Germinal center (tissue), 1 donor: ENCODE results near the gene COBLL1.

ENCODE experiments used
- DNase-seq: peaks from one replicate; pipeline ENCODE4 v3.0.0; 2012; ENCODE audit warnings: mixed read lengths, low spot score

The COBLL1 gene

GRCh38 chr2:164781394-164781793, 60.2 kb downstream of the COBLL1 start:
- DNase-seq: no peak

GRCh38 chr2:164780611-164781178, 60.9 kb downstream of the COBLL1 start:
- no peak for DNase-seq

- no peak for DNase-seq
These were observed 62.1 kb downstream of the COBLL1 start for GRCh38 chr2:164779383-164780057.

DNA sequence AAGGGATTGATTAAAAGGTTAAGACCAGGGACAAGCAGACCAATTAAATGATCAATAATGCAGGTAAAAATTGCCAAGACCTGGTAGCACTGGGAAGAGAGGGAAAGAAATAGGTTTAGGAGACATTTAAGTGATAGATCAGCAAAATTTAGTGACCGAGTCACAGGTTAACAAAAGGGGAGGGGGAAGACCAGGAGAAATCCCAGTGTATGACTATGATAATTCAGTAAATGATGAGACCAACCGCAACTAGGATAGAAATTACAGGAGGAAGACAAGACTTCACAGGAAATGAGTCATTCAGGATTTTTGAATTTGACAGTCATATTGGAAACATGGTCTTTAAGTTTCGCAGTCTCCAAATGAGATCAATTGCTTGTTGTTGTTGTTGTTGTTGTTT, 62.9 kb downstream of the COBLL1 start:
- no peak for DNase-seq

- no peak for DNase-seq
These were observed 63.7 kb downstream of the COBLL1 start for GRCh38 chr2:164777847-164778461.

- no peak for DNase-seq
These were observed 68.0 kb downstream of the COBLL1 start for GRCh38 chr2:164773635-164774034.

DNA sequence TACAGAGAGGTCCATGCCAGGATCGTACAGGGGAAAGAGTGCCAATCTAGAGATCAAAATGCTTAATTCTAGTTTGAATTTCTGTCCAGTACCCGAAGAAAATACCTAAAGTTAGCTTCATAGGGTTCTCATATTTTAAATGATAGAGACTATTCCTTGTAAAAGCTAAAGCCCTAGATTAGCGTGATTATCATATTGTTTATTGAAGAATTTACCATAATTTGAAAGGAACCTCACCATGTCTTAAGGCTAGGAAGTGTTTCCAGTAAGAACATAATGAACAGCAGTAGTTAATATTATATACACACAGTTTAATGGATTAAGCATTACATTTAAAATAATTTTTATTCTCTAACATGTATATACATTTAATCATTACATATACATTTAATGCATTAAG, 68.5 kb downstream of the COBLL1 start:
- DNase-seq: no peak

- no peak for DNase-seq
These were observed 69.7 kb downstream of the COBLL1 start for GRCh38 chr2:164771897-164772296.

GRCh38 chr2:164770421-164770916, 71.2 kb downstream of the COBLL1 start:
- DNase-seq: no peak

- no peak for DNase-seq
These were observed 74.7 kb downstream of the COBLL1 start for GRCh38 chr2:164766954-164767320.

GRCh38 chr2:164766216-164766953, 75.2 kb downstream of the COBLL1 start:
- no peak for DNase-seq

DNA sequence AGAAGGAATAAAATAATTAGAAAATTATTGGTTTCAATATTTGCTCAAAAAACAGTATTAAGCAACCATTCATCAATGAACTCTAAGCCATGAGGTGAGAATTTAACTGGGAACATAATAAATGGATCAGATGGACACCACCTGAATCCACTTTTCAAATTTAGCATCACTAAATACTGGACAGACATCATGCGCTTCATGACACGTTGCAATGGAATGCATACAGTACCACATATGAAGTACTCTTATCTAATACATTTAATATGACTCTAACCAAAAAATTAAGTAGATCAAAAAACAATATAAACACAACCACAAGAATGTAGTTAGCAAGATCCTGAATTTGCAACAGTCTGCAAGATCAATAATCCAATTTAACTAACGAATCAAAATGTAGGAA, 76.6 kb downstream of the COBLL1 start:
- DNase-seq: no peak

- DNase-seq: no peak
These were observed 77.1 kb downstream of the COBLL1 start for GRCh38 chr2:164764474-164764873.

DNA sequence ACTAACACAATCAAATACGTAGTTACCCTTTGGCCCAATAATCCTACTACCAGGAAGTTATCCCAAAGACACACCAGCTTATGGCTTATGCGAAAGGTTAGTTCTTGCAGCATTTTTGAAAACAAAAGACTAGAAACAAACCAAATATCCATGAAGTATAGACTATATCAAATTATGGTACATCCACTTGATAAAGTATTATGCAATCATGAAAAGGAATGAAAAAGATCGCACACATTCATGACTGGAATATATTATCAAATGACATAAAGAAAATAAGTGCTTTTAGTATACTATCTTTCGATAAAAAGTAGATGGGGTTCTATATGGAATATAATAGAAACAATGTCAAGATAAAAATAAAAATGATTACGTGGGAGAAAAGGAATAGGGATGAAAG, 78.2 kb downstream of the COBLL1 start:
- no peak for DNase-seq

DNA sequence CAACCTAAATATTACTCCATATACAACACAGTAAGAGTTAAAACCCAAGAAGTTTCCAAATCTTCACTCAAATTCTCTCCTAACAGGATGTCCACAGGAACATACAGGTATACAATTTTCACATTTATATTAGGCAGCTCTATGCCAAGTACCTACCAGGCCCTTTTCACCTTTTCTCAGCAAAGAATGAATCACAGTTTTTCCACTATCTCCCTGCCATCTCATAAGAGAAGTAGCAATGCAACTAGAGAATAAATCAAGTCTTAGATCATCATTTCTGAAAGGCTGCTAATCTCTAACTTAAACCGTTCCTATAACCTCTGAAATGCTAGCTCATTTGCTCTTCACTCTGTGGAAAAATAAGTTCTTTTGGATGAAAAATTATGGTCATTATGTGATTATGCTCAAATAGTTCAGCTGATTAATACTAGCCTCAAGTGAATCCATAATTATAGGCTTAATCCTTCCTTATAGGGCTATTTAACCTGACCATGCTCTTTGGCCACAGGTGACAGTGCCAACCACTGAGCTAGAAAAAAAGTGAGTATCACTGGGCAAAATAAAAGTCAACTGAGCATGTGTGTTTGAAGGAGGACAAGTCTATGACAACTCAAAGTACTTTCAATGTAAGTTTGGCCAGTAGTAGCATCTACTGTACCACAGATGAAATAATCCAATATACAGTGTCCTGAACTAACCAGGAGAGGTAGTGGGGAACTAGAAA, 79.7 kb downstream of the COBLL1 start:
- DNase-seq: no peak

GRCh38 chr2:164761201-164761600, 80.4 kb downstream of the COBLL1 start:
- DNase-seq: peak; percentile 47

DNA sequence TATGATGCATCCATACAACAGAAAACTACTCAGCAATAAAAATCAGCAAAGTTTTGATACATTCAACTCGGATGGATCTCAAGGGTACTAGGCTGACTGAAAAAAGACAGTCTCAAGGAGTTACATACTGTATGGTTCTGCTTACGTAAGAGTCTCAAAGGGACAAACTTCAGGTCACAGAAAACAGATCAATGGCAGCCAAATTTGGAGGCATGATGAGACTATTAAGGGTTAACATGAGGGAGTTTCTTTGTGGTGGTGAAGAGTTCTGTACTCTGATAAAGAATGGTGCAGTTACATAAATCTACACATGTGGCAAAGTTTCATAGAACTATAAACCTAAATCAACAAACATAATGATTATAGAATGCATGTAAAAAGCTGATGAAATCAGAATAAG, 81.4 kb downstream of the COBLL1 start:
- no peak for DNase-seq

- DNase-seq: no peak
These were observed 83.5 kb downstream of the COBLL1 start for GRCh38 chr2:164757934-164758695.

GRCh38 chr2:164756773-164757172, 84.8 kb downstream of the COBLL1 start:
- DNase-seq: no peak

- no peak for DNase-seq
These were observed 85.7 kb downstream of the COBLL1 start for GRCh38 chr2:164755952-164756351.
